ENCODE results near the gene HOXC9.

HOXC9 gene

GRCh38 chr12:54035568-54036264, 35.8 kb downstream of the HOXC9 start:
- TF ChIP-seq, protein P1, sequence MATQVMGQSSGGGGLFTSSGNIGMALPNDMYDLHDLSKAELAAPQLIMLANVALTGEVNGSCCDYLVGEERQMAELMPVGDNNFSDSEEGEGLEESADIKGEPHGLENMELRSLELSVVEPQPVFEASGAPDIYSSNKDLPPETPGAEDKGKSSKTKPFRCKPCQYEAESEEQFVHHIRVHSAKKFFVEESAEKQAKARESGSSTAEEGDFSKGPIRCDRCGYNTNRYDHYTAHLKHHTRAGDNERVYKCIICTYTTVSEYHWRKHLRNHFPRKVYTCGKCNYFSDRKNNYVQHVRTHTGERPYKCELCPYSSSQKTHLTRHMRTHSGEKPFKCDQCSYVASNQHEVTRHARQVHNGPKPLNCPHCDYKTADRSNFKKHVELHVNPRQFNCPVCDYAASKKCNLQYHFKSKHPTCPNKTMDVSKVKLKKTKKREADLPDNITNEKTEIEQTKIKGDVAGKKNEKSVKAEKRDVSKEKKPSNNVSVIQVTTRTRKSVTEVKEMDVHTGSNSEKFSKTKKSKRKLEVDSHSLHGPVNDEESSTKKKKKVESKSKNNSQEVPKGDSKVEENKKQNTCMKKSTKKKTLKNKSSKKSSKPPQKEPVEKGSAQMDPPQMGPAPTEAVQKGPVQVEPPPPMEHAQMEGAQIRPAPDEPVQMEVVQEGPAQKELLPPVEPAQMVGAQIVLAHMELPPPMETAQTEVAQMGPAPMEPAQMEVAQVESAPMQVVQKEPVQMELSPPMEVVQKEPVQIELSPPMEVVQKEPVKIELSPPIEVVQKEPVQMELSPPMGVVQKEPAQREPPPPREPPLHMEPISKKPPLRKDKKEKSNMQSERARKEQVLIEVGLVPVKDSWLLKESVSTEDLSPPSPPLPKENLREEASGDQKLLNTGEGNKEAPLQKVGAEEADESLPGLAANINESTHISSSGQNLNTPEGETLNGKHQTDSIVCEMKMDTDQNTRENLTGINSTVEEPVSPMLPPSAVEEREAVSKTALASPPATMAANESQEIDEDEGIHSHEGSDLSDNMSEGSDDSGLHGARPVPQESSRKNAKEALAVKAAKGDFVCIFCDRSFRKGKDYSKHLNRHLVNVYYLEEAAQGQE (IDR thresholded peaks at IDR 0.05; ENCODE audit: insufficient replicate concordance, low read depth), result no peak
- TF ChIP-seq SPI1 (IDR thresholded peaks at IDR 0.05; ENCODE audit: borderline replicate concordance, low read depth) (no peak), GABPA (IDR thresholded peaks at IDR 0.05; ENCODE audit: low read depth) (no peak), CTCF (IDR thresholded peaks at IDR 0.05; ENCODE audit: insufficient read depth, low read length) (no peak), POLR2AphosphoS5 (IDR thresholded peaks at IDR 0.05; ENCODE audit: low read depth) (no peak)
- Histone ChIP-seq H3K4me3 (replicated peaks; ENCODE audit: insufficient read depth, low read length) (no peak overlapping the region), H3K27ac (replicated peaks) (no peak overlapping the region), H3K27me3 (ENCODE audit: insufficient read depth, poor library complexity, severe bottlenecking) (peaks cover 92% of the 10 kb centered on the region)
- no peak for DNase-seq (ENCODE audit: low read depth in 1 of 2, low spot score in 1 of 2)

DNA sequence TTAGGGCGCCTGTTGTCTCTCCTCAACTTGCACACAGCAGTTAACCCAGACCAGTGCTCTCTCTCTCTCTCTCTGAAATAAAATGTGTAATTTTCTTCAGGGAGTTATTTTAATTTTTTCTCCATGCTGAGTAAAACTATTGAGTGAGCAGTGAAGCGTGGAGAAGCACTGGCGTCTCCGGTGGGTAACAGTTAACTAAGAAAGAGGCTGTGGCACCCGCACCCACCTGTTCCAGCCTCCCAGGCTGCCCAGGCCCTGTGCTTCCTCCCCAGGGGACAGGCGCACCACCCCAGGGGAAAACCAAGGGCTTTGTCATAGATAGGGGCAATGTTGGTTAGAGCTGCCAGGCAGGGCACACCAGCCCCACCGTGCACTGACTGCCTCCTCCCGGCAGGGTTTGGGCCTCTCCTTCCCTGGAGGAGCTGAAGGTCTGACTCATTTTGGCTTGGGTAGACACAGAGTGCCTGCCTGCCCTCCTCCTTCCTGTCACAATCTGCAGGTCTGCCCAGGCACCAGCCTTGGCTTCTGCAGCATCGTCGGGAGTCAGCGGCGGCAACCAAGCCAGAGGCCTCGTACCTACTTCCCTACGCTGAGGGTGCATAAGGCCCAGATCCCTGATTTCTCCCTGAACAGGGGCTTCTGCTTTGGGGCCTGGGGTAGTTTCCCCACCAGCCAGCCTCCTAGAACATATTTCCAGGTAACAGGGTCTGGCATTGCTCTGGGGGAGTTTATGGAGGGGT, 36.8 kb downstream of the HOXC9 start:
- no peak for DNase-seq (ENCODE audit: low read depth in 1 of 2, low spot score in 1 of 2)
- TF ChIP-seq POLR2AphosphoS5 (IDR thresholded peaks at IDR 0.05; ENCODE audit: low read depth) (no peak), SPI1 (IDR thresholded peaks at IDR 0.05; ENCODE audit: borderline replicate concordance, low read depth) (no peak), CTCF (IDR thresholded peaks at IDR 0.05; ENCODE audit: insufficient read depth, low read length) (no peak), GABPA (IDR thresholded peaks at IDR 0.05; ENCODE audit: low read depth) (no peak)
- TF ChIP-seq, protein P1 (IDR thresholded peaks at IDR 0.05; ENCODE audit: insufficient replicate concordance, low read depth), result no peak
- Histone ChIP-seq H3K27me3 (ENCODE audit: insufficient read depth, poor library complexity, severe bottlenecking) (peaks cover 90% of the 10 kb centered on the region), H3K4me3 (replicated peaks; ENCODE audit: insufficient read depth, low read length) (no peak overlapping the region), H3K27ac (replicated peaks) (no peak overlapping the region)

DNA sequence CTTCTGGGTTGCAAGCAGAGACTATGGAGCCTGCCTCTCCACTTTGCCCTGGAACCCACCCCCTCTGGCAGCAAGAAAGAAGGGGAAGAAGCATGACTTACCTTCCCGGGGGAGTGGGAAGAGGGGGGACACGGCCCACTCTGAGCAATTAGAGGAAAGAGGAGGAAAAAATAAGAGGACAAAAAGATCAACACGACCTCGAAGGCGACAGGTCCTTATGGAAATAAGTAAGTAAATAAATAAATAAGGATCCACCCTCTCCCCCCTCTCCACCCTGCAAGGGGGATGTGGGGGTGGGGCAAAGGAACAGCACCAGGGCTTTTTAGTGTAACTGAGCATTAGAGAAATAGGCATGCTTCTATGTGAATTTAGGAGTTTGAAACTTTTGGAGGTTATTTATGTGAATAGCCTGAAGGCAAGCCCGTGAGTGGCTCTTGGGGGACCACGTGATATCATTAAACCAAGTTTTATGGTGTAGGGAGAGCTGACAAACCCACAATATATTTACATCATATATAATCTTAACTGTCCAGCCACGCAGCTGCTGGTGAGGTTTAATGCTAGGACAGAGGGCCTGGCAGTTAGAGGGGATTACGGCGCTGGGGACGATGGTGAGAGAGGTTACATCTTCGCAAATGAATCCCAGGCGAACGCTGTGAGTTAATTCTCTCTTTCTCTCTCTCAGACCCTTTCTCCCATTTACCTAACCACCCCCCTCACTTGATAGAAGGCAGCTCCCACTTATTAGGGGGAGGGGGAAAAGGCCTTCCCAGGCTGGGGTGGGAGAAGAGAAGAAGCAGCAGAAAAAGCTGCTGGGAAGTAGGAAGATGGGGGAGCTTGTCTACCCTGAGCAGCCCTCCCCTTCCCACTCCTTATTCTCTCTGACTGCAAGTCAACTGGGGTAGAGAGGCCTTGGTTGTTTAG, 37.7 kb downstream of the HOXC9 start:
- TF ChIP-seq POLR2AphosphoS5 (IDR thresholded peaks at IDR 0.05; ENCODE audit: low read depth) (no peak), CTCF (IDR thresholded peaks at IDR 0.05; ENCODE audit: insufficient read depth, low read length) (no peak), SPI1 (IDR thresholded peaks at IDR 0.05; ENCODE audit: borderline replicate concordance, low read depth) (no peak), GABPA (IDR thresholded peaks at IDR 0.05; ENCODE audit: low read depth) (no peak)
- TF ChIP-seq, protein P1 (IDR thresholded peaks at IDR 0.05; ENCODE audit: insufficient replicate concordance, low read depth), result no peak
- H3K27me3 ChIP-seq (ENCODE audit: insufficient read depth, poor library complexity, severe bottlenecking), result peaks cover 86% of the 10 kb centered on the region
- no peak overlapping the region for H3K4me3 ChIP-seq (replicated peaks; ENCODE audit: insufficient read depth, low read length)
- no peak overlapping the region for H3K27ac ChIP-seq (replicated peaks)
- DNase-seq (ENCODE audit: low read depth in 1 of 2, low spot score in 1 of 2), result no peak
